ENCODE measurements around the gene MYL6.
A peak's percentile ranks its signal among the peaks of the same experiment; 100 is the strongest.
"Not testable (repeated sequence)": the region's sequence is repeated elsewhere in the genome, so short reads cannot be mapped to it uniquely, and the experiment has no call there.

MYL6 gene

GRCh38 chr12:56189099-56189917, 31.1 kb downstream of the MYL6 start, which contains the start of gene SMARCC2:
SMARCC2 (minus strand) TSS chr12:56189483; CDS start chr12:56189461, 22 bp downstream.
- DNase-seq (ENCODE audit: low read depth in 2 of 3, low spot score in 2 of 3) = peak; percentile 66 to 74 (median 73)

GRCh38 chr12:56189918-56190694, 31.9 kb downstream of the MYL6 start:
- DNase-seq (ENCODE audit: low read depth in 2 of 3, low spot score in 2 of 3) = peak; percentile 81 to 99 (median 98)

GRCh38 chr12:56190695-56191155, 32.6 kb downstream of the MYL6 start:
- DNase-seq (ENCODE audit: low read depth in 2 of 3, low spot score in 2 of 3) = no peak

- no peak for DNase-seq (ENCODE audit: low read depth in 2 of 3, low spot score in 2 of 3)
Observed at GRCh38 chr12:56192582-56192981, 34.4 kb downstream of the MYL6 start.

GRCh38 chr12:56193025-56193578, 34.9 kb downstream of the MYL6 start:
- peak in 1 of 3 experiments; percentile 33 for DNase-seq (ENCODE audit: low read depth in 2 of 3, low spot score in 2 of 3)

- not testable (repeated sequence) for DNase-seq (ENCODE audit: low read depth in 2 of 3, low spot score in 2 of 3)
Observed at GRCh38 chr12:56196818-56197550, 38.8 kb downstream of the MYL6 start.

- no peak for DNase-seq (ENCODE audit: low read depth in 2 of 3, low spot score in 2 of 3)
Observed at GRCh38 chr12:56197921-56198635, 39.9 kb downstream of the MYL6 start.

- no peak for DNase-seq (ENCODE audit: low read depth in 2 of 3, low spot score in 2 of 3)
Observed at GRCh38 chr12:56198836-56199235, 40.7 kb downstream of the MYL6 start.

GRCh38 chr12:56202366-56202765, 44.2 kb downstream of the MYL6 start:
- DNase-seq (ENCODE audit: low read depth in 2 of 3, low spot score in 2 of 3) = no peak

GRCh38 chr12:56202838-56203237, 44.7 kb downstream of the MYL6 start:
- DNase-seq (ENCODE audit: low read depth in 2 of 3, low spot score in 2 of 3) = no peak

GRCh38 chr12:56204275-56204674, 46.1 kb downstream of the MYL6 start:
- DNase-seq (ENCODE audit: low read depth in 2 of 3, low spot score in 2 of 3) = no peak

- no peak for DNase-seq (ENCODE audit: low read depth in 2 of 3, low spot score in 2 of 3)
Observed at GRCh38 chr12:56205445-56205844, 47.3 kb downstream of the MYL6 start.

GRCh38 chr12:56206452-56207166, 48.5 kb downstream of the MYL6 start:
- DNase-seq (ENCODE audit: low read depth in 2 of 3, low spot score in 2 of 3) = no peak

GRCh38 chr12:56208006-56208405, 49.8 kb downstream of the MYL6 start:
- DNase-seq (ENCODE audit: low read depth in 2 of 3, low spot score in 2 of 3) = no peak

Measured in activated CD8-positive, alpha-beta memory T cell treated with anti-CD3 and anti-CD28 coated beads for 48 hours (primary cell).